H1 (cell line): Measurements from ENCODE around the gene MKLN1.

ENCODE experiments used
- BACH1 ChIP-seq: IDR thresholded peaks from 2 replicates; pipeline ENCODE4 v1.6.1; 2012; ENCODE audit warnings: low read length, improper control_type of control experiment
- BRCA1 ChIP-seq: IDR thresholded peaks from 2 replicates; pipeline ENCODE4 v1.6.1; 2012; ENCODE audit warnings: low read depth, low read length, improper control_type of control experiment
- CBX5 ChIP-seq: fragments of 300-800, 300-1000 bp; sonication (generic); IDR thresholded peaks from 2 replicates; pipeline ENCODE4 v1.7.1; 2016; ENCODE audit warnings: antibody characterized with exemption, low read length, low read depth
- CEBPB ChIP-seq: IDR thresholded peaks from 2 replicates; pipeline ENCODE4 v1.6.1; 2012; ENCODE audit warnings: low read depth, low read length
- CTCF ChIP-seq, 3 experiments: IDR thresholded peaks; 1 replicate in 2 of 3; 2 replicates in 1 of 3; pipeline versions ENCODE4 v1.5.1 to v1.6.1; 2011; ENCODE audit warnings: low read length in 3 of 3, mild to moderate bottlenecking in 3 of 3, inconsistent platforms in 2 of 3, low read depth in 1 of 3, moderate library complexity in 1 of 3; ENCODE audit not compliant: insufficient read depth in 1 of 3; ENCODE audit errors: control extremely low read depth in 1 of 3
- EP300 ChIP-seq, 2 experiments: IDR thresholded peaks; 1 replicate in 1 of 2; 2 replicates in 1 of 2; pipeline ENCODE4 v1.6.1; 2011 to 2012; ENCODE audit warnings: low read depth in 2 of 2, low read length in 2 of 2, mild to moderate bottlenecking in 2 of 2, borderline replicate concordance in 1 of 2, inconsistent platforms in 1 of 2, moderate library complexity in 1 of 2
- EZH2 ChIP-seq: fragments of 200-600 bp; sonication (generic); IDR thresholded peaks from 2 replicates; pipeline ENCODE4 v1.7.1; 2012; ENCODE audit warnings: low read depth, mild to moderate bottlenecking, moderate library complexity, low read length, inconsistent platforms; ENCODE audit not compliant: severe bottlenecking
- MAX ChIP-seq: IDR thresholded peaks from 2 replicates; pipeline ENCODE4 v1.6.1; 2012; ENCODE audit warnings: inconsistent platforms
- POLR2A ChIP-seq, 2 experiments: IDR thresholded peaks; 1 replicate in 1 of 2; 2 replicates in 1 of 2; pipeline ENCODE4 v1.6.1; 2011; ENCODE audit warnings: low read depth in 2 of 2, low read length in 2 of 2, mild to moderate bottlenecking in 2 of 2; ENCODE audit errors: control extremely low read depth in 1 of 2
- TAF1 ChIP-seq: IDR thresholded peaks from 2 replicates; pipeline ENCODE4 v1.6.1; 2011; ENCODE audit warnings: mild to moderate bottlenecking, low read depth, low read length

GRCh38 chr7:131533151-131533559 is 205.5 kb downstream of the MKLN1 start:
- no peak for TF ChIP-seq EZH2
- no peak for TF ChIP-seq MAX
- TF ChIP-seq CTCF (IDR thresholded peaks at IDR 0.05; ENCODE audit: control extremely low read depth in 1 of 3, insufficient read depth in 1 of 3, low read depth in 1 of 3, low read length in 3 of 3) = no peak
- no peak for TF ChIP-seq CEBPB
- no peak for TF ChIP-seq CBX5
- TF ChIP-seq BRCA1 = no peak
- peak in 1 of 2 experiments; percentile 14; a peak in 1 of 3 replicates for TF ChIP-seq POLR2A (IDR thresholded peaks at IDR 0.05; ENCODE audit: control extremely low read depth in 1 of 2, low read depth in 2 of 2, low read length in 2 of 2)
- TF ChIP-seq EP300 (IDR thresholded peaks at IDR 0.05; ENCODE audit: borderline replicate concordance in 1 of 2, low read depth in 2 of 2, low read length in 2 of 2) = no peak
- TF ChIP-seq TAF1 = no peak
- TF ChIP-seq BACH1 = no peak
